ENCODE data around the gene SMPD3.

The SMPD3 gene

GRCh38 chr16:68432701-68433100 is 15.6 kb downstream of the SMPD3 start:
- DNase-seq = no peak

- no peak for DNase-seq
Measured at GRCh38 chr16:68429076-68429854, 19.0 kb downstream of the SMPD3 start.

DNA sequence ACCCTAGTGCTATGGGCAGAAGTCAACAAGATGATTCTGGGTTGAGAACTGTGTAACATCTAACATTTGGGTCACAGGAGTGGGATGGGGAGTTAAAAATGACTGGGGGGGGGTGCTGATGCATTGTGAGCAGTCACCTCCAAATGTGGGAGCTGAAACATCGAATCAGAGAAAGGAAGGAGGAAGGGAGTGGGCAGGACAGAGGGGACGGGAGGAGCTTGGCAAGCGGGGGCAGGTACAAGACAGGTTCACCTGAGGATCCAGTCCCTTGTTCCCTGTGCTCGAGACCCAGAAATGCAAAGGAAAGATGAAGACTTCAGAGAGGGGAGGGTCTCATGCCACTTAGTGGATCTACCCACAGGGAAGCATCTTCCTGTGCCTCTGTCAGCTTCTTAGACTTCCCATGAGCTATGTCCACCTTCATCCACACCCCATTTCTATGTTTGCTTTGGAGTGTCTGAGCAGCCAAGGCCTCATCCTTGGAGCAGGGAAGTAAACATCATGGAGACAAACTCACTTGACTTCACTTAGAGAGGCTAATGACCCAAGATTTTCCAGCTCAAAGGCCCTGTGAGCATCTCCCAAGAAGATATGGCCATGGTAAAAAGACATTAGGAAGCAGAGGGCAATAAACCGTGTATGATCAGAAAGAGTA is 20.5 kb downstream of the SMPD3 start:
- DNase-seq = no peak

DNA sequence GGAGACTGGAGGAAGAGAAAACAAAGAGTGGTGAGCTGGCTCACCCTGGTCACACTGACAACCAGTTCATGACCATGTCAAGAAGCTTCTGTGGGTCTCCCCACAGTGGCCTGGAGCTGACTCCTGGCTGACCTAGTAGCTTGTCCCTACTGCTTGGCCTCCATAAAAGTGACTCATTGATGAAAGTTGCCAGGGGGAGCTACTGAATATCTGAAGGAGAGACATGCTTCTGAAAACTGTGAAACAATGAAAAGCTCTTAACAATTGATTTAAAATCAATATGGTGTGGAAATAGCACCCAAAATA is 22.0 kb downstream of the SMPD3 start:
- DNase-seq = no peak

GRCh38 chr16:68425498-68426346 is 22.6 kb downstream of the SMPD3 start:
- no peak for DNase-seq

DNA sequence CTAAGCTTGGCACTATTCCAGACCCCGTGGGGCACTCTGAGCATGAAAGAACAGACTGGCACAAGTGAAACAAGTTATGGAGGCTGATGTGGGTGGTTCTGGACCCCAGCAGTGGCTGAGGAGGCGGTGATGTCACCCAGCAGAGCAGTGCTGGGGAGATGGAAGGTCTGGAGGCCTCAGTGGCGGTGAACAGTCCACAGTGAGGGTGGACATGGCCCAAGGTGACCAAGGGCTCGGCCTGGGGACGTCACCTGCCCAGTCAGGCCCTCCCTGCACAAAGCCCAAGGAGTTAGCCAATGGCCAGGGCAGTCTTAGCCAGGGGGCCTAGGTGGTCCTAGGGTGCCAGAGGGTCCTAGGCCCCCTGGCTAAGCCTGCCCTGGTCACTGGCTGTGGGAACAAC is 24.5 kb downstream of the SMPD3 start:
- no peak for DNase-seq

- DNase-seq = no peak
Measured at GRCh38 chr16:68422396-68422960, 25.8 kb downstream of the SMPD3 start.

DNA sequence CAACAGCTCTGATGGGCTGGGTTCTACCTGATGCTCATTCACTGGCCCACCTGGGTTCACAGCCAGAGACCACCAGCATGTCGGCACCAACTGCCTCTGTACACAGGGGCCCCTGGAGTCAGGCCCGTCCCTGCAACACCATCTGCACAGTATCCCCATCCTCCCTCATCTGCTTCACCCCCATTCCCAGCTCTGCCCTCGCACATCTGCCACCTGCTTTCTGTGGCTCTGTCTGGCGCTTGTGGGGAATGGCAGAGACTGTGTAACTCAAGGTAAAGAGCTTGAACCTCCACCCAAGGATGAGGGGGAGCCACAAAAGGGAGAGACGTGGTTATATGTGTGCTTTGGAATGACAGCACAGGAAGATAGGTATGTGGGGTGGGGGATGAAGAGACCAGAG is 27.2 kb downstream of the SMPD3 start:
- no peak for DNase-seq

DNA sequence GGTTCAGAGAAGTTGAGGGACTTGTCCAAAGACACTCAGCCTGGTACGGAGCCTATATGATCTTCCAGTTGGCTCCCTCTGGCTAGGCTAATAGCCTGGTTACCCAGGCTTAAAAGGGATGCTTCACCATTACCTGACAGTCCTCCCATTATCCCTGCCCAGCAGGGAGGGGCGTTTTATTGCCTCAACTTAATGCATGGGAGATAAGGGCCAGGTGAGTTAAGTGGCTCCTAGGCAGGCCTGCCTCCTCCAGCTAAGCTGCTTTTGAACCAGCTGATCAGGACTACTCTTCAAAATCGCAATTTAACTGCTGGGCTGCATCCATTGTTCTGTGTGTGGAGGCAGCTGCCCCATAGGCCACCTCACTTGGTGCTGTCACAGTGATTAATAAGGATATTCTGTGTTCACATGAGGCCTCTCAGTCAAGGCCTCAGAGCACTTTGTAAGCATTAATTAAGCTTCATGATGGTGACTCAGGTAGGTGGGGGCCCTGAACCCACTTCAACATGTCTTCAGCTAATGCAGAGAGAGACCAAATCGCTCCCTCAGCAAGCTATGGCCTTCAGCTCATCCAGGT is 27.9 kb downstream of the SMPD3 start:
- DNase-seq = no peak

- peak; percentile 85 for DNase-seq
Measured at GRCh38 chr16:68417711-68418301, 30.5 kb downstream of the SMPD3 start.

- DNase-seq = peak; percentile 88
Measured at GRCh38 chr16:68416057-68417046, 32.0 kb downstream of the SMPD3 start.

DNA sequence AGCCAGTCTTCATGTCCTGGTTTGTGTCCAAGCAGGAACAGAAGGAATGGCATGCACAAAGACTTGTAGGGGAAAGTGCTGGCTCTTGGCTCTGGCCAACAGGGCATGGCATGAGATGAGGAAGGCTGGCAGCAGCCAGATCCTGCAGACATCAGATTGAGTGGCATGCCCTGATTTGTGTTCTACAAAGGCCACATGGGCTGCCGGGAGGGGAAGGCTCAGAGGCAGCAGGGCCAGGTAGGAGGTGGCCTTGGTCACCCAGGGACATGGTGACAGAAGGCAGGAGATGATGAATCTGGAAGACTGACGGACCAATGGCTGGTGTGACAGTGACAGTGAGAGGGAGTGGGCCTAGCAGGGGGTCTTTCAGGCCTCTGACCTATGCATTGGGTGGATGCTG is 33.7 kb downstream of the SMPD3 start:
- DNase-seq = no peak

- no peak for DNase-seq
Measured at GRCh38 chr16:68412061-68412460, 36.2 kb downstream of the SMPD3 start.

GRCh38 chr16:68411086-68411485 is 37.2 kb downstream of the SMPD3 start:
- no peak for DNase-seq

GRCh38 chr16:68408967-68409366 is 39.3 kb downstream of the SMPD3 start:
- DNase-seq = no peak

DNA sequence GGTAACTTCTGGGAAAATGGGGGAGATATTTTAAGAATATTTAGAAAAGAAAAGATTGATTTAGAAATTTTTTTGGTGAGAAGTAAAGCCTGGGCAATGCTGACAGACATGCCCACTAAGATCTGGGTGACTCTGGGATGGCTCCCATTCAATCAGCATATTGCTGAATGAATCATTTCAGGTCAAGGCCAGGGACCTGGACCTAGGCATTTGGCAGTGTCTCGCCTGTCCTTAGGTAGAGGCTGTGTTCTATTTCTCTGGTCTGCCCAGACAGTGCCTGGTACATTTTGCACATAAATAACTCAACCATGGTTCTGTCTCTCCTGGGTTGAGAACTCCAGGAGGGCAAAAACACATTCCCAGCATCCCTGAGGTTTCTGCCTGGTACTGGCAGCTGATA is 39.9 kb downstream of the SMPD3 start:
- no peak for DNase-seq

DNA sequence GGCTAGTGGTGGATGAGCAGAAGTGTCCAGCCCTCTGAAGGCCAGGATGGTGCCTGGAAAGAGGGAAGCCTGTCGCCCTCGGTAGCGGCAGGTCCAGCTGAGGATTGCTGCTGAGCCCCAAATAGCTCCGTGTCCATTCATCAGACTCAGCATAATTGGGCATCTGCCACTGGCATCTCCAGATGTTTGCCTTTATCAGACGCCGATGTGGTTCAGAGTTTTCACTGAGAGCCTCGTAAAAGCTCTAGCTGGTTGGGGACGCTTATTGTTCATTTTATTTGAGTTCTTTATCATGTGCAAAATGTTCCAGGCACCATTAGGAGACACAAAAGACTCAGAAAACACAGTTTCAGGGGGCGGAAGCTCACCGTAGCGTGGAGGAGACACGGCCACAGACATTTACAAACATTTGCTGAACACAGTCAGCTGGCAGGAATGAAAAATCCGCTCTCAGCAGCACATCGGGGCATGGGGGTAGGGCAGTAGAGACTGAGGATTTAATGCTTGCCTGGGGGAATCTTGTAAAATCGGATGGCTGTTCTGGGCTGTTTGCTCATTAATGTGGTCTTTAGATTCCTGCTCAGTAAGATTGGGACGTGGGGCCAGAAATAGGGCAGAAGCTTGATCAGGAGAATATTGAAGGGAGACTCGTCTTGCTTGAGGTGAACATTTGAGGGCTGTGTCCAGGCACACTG is 41.7 kb downstream of the SMPD3 start:
- DNase-seq = no peak

DNA sequence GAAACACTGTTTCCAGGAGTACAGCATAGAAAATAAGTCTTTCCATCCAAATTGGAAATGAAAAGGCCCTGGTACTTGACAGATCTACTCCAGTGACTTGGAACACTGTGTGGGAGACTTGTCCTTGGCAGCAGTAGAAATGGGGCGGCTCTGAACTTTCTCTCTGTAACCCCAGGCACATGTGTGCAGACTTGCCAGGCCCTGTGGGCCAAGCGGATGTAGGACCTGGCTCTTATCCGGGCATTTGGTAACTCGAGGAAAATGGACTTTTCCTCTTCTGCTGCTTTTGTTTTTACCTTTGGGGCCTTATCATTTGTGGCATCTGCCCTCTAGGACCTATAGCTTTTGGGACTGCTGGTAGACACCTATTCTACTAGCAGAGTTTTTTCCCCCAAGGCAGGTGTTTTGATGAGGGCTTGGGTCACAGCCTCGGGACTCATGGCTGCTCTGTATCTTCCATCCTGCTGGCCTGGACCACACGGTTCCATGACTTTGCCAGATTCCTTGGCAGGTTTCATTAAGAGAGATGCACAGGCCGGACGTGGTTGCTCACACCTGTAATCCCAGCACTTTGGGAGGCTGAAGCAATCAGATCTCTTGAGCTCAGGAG is 43.5 kb downstream of the SMPD3 start:
- DNase-seq = no peak

- no peak for DNase-seq
Measured at GRCh38 chr16:68403704-68404103, 44.6 kb downstream of the SMPD3 start.

GRCh38 chr16:68403177-68403576 is 45.1 kb downstream of the SMPD3 start:
- no peak for DNase-seq

- DNase-seq = no peak
Measured at GRCh38 chr16:68402748-68403040, 45.6 kb downstream of the SMPD3 start.
